ENCODE data around the gene CTSC. TPM values are rescaled to one million over a fixed set of nuclear protein-coding genes. Genes with fewer than 3 reads are reported as not detected.

CTSC gene
- total RNA-seq, 1 experiment from 2014 or later = 359 TPM

DNA sequence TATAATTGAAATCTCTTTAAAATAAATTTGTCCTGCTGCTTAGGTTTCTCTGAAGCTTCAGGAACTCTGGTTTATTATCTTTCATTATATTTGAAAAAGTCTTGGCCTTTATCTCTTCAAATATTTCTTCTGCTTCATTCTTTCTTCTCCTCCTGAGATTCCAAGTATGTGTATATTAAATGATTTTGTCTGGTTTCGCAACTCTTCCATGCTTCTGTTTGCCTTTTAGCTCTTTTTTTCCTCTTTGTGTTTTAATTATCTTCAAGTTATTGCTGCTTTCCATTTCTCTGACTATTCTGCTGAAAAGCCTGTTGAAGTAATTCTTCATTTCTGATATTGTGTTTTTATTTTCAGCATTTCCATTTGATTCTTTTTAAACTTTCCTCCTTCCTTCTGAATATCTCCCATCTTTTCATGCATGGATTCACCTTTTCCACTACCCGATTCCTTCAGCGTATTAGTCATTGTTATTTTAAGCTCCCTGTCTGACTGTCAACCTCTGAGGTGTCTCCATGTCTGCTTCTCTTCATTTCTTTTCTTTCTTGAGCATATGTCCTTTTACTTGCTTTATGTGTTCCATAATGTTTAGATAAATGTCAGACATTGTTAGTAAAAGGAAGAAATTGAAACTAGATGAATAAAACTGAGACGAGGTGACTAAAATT, 46.6 kb upstream of the CTSC start:
- no peak for DNase-seq

More for the DNA sequence above, 46.6 kb upstream of the CTSC start:
- Histone ChIP-seq H3K79me1 (ENCODE audit: insufficient read depth, low read depth, low read length, poor library complexity, severe bottlenecking) (no peaks in the 10 kb centered on the region), H3K27ac (ENCODE audit: insufficient read length, low read depth, low read length) (no peak overlapping the region), H3K4me2 (ENCODE audit: insufficient read depth, insufficient read length, low read length) (no peak overlapping the region), H3K18ac (ENCODE audit: insufficient read length, low read depth, low read length) (no peak overlapping the region), H3K23ac (ENCODE audit: insufficient read length, low read depth, low read length) (no peak overlapping the region), H3K79me2 (ENCODE audit: insufficient read depth, low read length) (no peaks in the 10 kb centered on the region), H2BK20ac (ENCODE audit: low read depth, low read length, poor library complexity, severe bottlenecking) (no peak overlapping the region), H3K4me1 (ENCODE audit: insufficient read depth, low read length) (no peaks in the 10 kb centered on the region), H2BK120ac (ENCODE audit: low read depth, low read length, poor library complexity, severe bottlenecking) (no peak overlapping the region), H2AK5ac (ENCODE audit: insufficient read length, low read length) (no peak overlapping the region), H4K91ac (ENCODE audit: insufficient read length, low read depth, low read length) (no peak overlapping the region), H3K9me3 (ENCODE audit: control insufficient read depth, low read depth, low read length) (no peaks in the 10 kb centered on the region), H2BK5ac (ENCODE audit: insufficient read length, low read length) (no peak overlapping the region), H2BK12ac (ENCODE audit: insufficient read length, low read depth, low read length) (no peak overlapping the region), H2AFZ (ENCODE audit: low read length) (no peak overlapping the region), H4K5ac (ENCODE audit: insufficient read length, low read depth, low read length) (no peak overlapping the region), H3K9ac (ENCODE audit: extremely low read depth, insufficient read length, low read length) (no peak overlapping the region), H3T11ph (ENCODE audit: low read length) (no peak overlapping the region), H4K8ac (replicated peaks; ENCODE audit: insufficient read length, low read depth, low read length) (no peak overlapping the region), H2BK15ac (ENCODE audit: low read depth, low read length) (no peak overlapping the region), H4K20me1 (ENCODE audit: control insufficient read depth, insufficient read depth, insufficient read length) (no peaks in the 10 kb centered on the region), H3K56ac (ENCODE audit: insufficient read length, low read depth, low read length) (no peak overlapping the region), H3K23me2 (ENCODE audit: insufficient read length, low read depth, low read length, poor library complexity, severe bottlenecking) (no peaks in the 10 kb centered on the region), H3K4ac (ENCODE audit: low read depth, low read length) (no peak overlapping the region), H3K14ac (ENCODE audit: insufficient read depth, low read length) (no peak overlapping the region), H3K27me3 (ENCODE audit: insufficient read depth, low read length) (no peaks in the 10 kb centered on the region)
- H3K27me3 Mint-ChIP-seq (ENCODE audit: low read depth) = no peaks in the 10 kb centered on the region
- H3K27ac Mint-ChIP-seq = peak overlapping the region in 1 of 3 experiments; percentile 15; a peak in 2 of 7 replicates
- no peak overlapping the region for H3K4me3 Mint-ChIP-seq
- H3K36me3 Mint-ChIP-seq (ENCODE audit: insufficient read depth in 1 of 3, low read depth in 3 of 3) = no peaks in the 10 kb centered on the region
- WGBS (ENCODE audit: extremely low coverage, insufficient read length, low lambda C conversion rate) = no CpG with 5 or more reads among the region's 4 CpGs
- H3K4me1 Mint-ChIP-seq = peaks cover 7 to 12% of the 10 kb centered on the region in 2 experiments
- no peaks in the 10 kb centered on the region; a peak in 1 of 5 replicates for H3K9me3 Mint-ChIP-seq
- TF ChIP-seq, protein P1, sequence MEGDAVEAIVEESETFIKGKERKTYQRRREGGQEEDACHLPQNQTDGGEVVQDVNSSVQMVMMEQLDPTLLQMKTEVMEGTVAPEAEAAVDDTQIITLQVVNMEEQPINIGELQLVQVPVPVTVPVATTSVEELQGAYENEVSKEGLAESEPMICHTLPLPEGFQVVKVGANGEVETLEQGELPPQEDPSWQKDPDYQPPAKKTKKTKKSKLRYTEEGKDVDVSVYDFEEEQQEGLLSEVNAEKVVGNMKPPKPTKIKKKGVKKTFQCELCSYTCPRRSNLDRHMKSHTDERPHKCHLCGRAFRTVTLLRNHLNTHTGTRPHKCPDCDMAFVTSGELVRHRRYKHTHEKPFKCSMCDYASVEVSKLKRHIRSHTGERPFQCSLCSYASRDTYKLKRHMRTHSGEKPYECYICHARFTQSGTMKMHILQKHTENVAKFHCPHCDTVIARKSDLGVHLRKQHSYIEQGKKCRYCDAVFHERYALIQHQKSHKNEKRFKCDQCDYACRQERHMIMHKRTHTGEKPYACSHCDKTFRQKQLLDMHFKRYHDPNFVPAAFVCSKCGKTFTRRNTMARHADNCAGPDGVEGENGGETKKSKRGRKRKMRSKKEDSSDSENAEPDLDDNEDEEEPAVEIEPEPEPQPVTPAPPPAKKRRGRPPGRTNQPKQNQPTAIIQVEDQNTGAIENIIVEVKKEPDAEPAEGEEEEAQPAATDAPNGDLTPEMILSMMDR (conservative IDR thresholded peaks at IDR 0.05) = no peak
